Mucosa of descending colon (tissue), 3 donors: ENCODE measurements around the gene CCDC83. TPM values are rescaled to one million over a fixed set of nuclear protein-coding genes. Genes with fewer than 3 reads are reported as not detected.

Experiments used
- ATAC-seq: fragments of 200-7000 bp; cut with Tn5 transposase; one replicate; pipeline ENCODE4 v1.9.1; 2020; ENCODE audit warnings: mild to moderate bottlenecking, moderate library complexity
- DNase-seq, 3 donors: peaks; one replicate each; pipeline ENCODE4 v3.0.0-alpha.2; 2020
- H3K36me3 ChIP-seq: fragments of 200-600 bp; one replicate; pipeline ENCODE4 v1.8.0; 2021; ENCODE audit warnings: low read depth, mild to moderate bottlenecking
- H3K4me1 ChIP-seq: fragments of 200-600 bp; one replicate; pipeline ENCODE4 v1.8.0; 2021; ENCODE audit warnings: low read depth, mild to moderate bottlenecking
- H3K4me3 ChIP-seq: fragments of 200-600 bp; one replicate; pipeline ENCODE4 v1.8.0; 2021; ENCODE audit warnings: mild to moderate bottlenecking
- H3K9me3 ChIP-seq: fragments of 200-600 bp; one replicate; pipeline ENCODE4 v1.8.0; 2021; ENCODE audit warnings: mild to moderate bottlenecking
- intact Hi-C, 2 donors: fragments of 100-400 bp; cut with DNase I in 1 of 2; cut with micrococcal nuclease in 1 of 2; formaldehyde crosslinking; loops; one replicate each; pipeline versions ENCODE4 v1.11.0 to v1.11.1; 2022; cut with DNase I, micrococcal nuclease
- total RNA-seq, 3 donors: library from RNA; stranded (reverse); fragmentation: NEBNext Ultra II Directional in 2 of 3; extraction: Animal tissue kit (Norgen Biotek cat#: 25700) in 2 of 3; gene quantifications; one replicate each; pipeline versions ENCODE4 v1.2.1 to v1.2.4, GENCODE V29; 2021 to 2023
- TF ChIP-seq, protein P1 (sequence below): fragments of 200-600 bp; IDR thresholded peaks from one replicate; pipeline ENCODE4 v1.8.0; 2022; ENCODE audit warnings: antibody characterized with exemption, mild to moderate bottlenecking
- donor health status: DM: no; HTN: no; CAD: no; lungs with moderate emphysema.
- donor health status: DM: no; HTN: no; CAD: no.
- donor health status: DM: no; HTN: yes; CAD: no.

The CCDC83 gene
- total RNA-seq, 3 donors from 2014 or later: not detected

DNA sequence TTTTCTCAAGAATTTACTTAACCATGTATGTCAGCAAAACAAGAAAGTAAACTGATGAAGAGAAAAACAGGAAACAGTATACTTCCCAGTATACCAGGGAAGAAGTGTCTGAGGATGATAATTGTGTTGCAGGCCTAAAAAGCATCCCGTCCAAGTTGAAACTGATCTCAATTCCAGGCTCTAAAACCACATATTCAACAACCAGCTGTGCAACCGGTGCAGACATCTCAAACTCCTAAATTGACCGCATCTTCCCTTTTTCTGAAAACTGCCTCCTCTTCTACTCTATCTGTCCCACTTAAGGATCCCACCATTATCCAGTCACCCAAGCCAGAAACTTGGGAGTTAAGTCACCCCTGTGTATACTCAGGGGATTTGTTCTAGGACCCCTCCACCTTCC lies 47.2 kb downstream of the CCDC83 start:
- TF ChIP-seq, protein P1, sequence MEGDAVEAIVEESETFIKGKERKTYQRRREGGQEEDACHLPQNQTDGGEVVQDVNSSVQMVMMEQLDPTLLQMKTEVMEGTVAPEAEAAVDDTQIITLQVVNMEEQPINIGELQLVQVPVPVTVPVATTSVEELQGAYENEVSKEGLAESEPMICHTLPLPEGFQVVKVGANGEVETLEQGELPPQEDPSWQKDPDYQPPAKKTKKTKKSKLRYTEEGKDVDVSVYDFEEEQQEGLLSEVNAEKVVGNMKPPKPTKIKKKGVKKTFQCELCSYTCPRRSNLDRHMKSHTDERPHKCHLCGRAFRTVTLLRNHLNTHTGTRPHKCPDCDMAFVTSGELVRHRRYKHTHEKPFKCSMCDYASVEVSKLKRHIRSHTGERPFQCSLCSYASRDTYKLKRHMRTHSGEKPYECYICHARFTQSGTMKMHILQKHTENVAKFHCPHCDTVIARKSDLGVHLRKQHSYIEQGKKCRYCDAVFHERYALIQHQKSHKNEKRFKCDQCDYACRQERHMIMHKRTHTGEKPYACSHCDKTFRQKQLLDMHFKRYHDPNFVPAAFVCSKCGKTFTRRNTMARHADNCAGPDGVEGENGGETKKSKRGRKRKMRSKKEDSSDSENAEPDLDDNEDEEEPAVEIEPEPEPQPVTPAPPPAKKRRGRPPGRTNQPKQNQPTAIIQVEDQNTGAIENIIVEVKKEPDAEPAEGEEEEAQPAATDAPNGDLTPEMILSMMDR: no peak
- intact Hi-C loops: no loop called here
- H3K9me3 ChIP-seq: no peaks in the 10 kb centered on the region
- DNase-seq (no peak), ATAC-seq (no peak)
- H3K4me1 ChIP-seq: no peaks in the 10 kb centered on the region
- H3K4me3 ChIP-seq: no peak overlapping the region
- no peaks in the 10 kb centered on the region for H3K36me3 ChIP-seq

DNA sequence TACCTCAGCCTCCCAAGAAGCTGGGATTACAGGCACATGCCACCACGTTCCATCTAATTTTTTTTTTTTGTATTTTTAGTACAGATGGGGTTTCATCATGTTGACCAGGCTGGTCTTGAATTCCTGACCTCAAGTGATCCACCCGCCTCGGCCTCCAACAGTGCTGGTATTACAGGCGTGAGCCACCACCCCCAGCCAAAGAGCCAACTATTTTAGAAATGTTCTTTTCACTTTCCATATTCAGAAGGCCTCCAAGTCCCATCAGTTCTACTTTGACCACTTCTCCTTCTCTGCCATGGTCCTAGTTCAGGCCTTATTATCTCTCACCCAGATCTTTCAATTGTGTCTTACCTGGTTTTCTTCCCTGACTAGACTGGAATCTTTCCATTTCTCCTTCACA lies 48.2 kb downstream of the CCDC83 start:
- TF ChIP-seq, protein P1: no peak
- no peak for ATAC-seq
- Histone ChIP-seq H3K4me1 (no peaks in the 10 kb centered on the region), H3K36me3 (no peaks in the 10 kb centered on the region), H3K9me3 (no peaks in the 10 kb centered on the region), H3K4me3 (no peak overlapping the region)
- no peak for DNase-seq
- intact Hi-C loops: no loop called here

DNA sequence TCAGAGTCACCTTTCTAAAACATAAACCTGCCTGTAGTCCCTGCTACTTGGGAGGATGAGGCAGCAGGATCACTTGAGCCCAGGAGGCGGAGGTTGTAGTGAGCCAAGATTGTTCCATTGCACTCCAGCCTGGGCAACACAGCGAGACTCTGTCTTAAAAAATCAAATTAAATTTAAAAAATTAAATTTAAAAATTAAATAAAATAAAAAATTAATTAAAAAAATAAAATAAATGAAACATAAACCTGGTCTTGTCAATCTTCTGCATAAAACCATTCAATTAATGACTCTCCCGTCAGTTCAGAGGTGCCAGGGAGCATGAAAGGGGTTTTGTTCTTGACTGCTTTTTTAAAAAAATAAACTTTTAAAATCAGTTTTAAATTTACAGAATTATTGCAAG lies 48.6 kb downstream of the CCDC83 start:
- DNase-seq (no peak), ATAC-seq (no peak)
- Histone ChIP-seq H3K4me1 (no peaks in the 10 kb centered on the region), H3K36me3 (no peaks in the 10 kb centered on the region), H3K4me3 (no peak overlapping the region), H3K9me3 (no peaks in the 10 kb centered on the region)
- TF ChIP-seq, protein P1: no peak
- intact Hi-C loops: no loop called here

DNA sequence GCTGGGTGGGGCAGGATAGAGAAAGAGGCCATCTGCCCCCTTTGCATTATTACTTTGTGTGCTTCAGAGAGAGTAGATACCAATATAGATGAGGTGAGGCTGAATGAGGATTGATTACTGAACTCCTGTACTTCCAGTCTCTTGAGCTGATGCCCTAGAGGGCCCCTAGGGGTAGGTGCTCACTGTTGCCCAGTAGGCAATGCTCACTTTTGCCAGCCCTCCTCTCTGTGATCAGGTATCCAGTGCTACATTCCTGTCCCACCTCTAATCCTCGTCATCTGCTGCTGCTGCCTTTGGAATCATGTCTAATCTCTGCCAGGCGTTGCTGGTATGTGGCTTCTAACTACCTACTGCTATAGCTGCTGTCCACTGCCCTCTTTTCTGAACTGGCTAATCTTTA lies 57.2 kb downstream of the CCDC83 start:
- Histone ChIP-seq H3K4me1 (no peaks in the 10 kb centered on the region), H3K9me3 (no peaks in the 10 kb centered on the region), H3K36me3 (no peaks in the 10 kb centered on the region), H3K4me3 (no peak overlapping the region)
- TF ChIP-seq, protein P1: no peak
- DNase-seq: no peak
- intact Hi-C loops: no loop called here
- ATAC-seq: no peak

DNA sequence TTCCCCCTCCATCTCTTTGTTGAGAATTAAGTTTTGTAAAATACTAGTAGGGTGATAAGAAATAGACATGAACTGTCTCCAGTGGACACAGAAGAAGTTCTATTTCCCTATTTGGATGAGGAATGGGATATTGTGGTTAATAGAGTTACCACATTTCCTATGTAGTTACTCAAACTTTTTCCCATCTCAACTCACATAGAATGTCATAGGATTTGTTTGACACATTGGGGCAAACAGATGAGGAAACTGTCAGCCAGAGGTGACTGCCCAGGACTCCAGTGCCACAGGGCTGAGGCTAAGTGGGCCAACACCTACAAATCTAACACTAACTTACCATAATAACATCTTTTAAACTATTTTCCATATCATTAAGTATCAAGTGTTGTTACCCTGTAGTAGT lies 58.3 kb downstream of the CCDC83 start:
- H3K4me1 ChIP-seq: no peaks in the 10 kb centered on the region
- ATAC-seq: no peak
- TF ChIP-seq, protein P1: no peak
- DNase-seq: no peak
- H3K36me3 ChIP-seq: no peaks in the 10 kb centered on the region
- intact Hi-C loops: no loop called here
- no peaks in the 10 kb centered on the region for H3K9me3 ChIP-seq
- H3K4me3 ChIP-seq: no peak overlapping the region

DNA sequence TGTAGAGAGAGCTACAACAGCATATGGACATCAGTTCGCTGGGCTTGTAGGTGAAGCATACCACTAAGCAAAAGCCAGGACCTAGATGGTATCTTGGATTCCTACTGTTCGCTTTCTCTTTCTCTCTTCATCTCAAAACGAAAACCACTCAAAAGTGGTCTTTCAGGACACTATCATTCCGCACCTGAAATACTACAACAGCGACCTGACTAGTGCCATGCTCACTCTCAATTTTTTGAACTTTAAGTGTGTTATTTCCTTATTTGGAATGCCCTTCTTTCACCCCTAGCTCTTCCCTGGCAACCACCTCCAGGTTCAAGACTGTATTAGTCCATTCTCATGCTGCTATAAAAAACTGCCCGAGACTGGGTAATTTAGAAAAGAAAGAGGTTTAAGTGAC lies 59.2 kb downstream of the CCDC83 start:
- H3K4me3 ChIP-seq: no peak overlapping the region
- no peak for DNase-seq
- intact Hi-C loops: no loop called here
- H3K36me3 ChIP-seq: no peaks in the 10 kb centered on the region
- TF ChIP-seq, protein P1: no peak
- ATAC-seq: no peak
- no peaks in the 10 kb centered on the region for H3K9me3 ChIP-seq
- no peaks in the 10 kb centered on the region for H3K4me1 ChIP-seq
